GOT3 (cell line): ENCODE data around the gene AIDA.
"Not testable (repeated sequence)": the region's sequence is repeated elsewhere in the genome, so short reads cannot be mapped to it uniquely, and the experiment has no call there.

Experiments
- DNase-seq: peaks from one replicate; lab custom pipeline; 2025; ENCODE audit warnings: mixed read lengths; lab: John Stamatoyannopoulos, UW

The AIDA gene

GRCh38 chr1:222713091-222713961, 1.0 kb upstream of the AIDA start:
- peak; percentile 62 for DNase-seq

- peak; percentile 30 for DNase-seq
These were observed 705 bp downstream of the AIDA start for GRCh38 chr1:222711319-222712252.

- no peak for DNase-seq
These were observed 2.6 kb downstream of the AIDA start for GRCh38 chr1:222709700-222710153.

GRCh38 chr1:222706815-222707214, 5.5 kb downstream of the AIDA start:
- DNase-seq, result no peak

GRCh38 chr1:222704260-222704659, 8.0 kb downstream of the AIDA start:
- no peak for DNase-seq

- no peak for DNase-seq
These were observed 10.1 kb downstream of the AIDA start for GRCh38 chr1:222702210-222702609.

- no peak for DNase-seq
These were observed 14.5 kb downstream of the AIDA start for GRCh38 chr1:222697826-222698225.

- no peak for DNase-seq
These were observed 15.1 kb downstream of the AIDA start for GRCh38 chr1:222697203-222697602.

GRCh38 chr1:222696741-222697140, 15.6 kb downstream of the AIDA start:
- DNase-seq, result no peak

GRCh38 chr1:222694927-222695326, 17.4 kb downstream of the AIDA start:
- DNase-seq, result no peak

GRCh38 chr1:222691016-222691415, 21.3 kb downstream of the AIDA start:
- no peak for DNase-seq

- DNase-seq, result no peak
These were observed 32.2 kb downstream of the AIDA start for GRCh38 chr1:222680080-222680479.

GRCh38 chr1:222670110-222670509, 42.2 kb downstream of the AIDA start:
- DNase-seq, result no peak

GRCh38 chr1:222669107-222669506, 43.2 kb downstream of the AIDA start:
- DNase-seq, result not testable (repeated sequence)

GRCh38 chr1:222668184-222668583, 44.1 kb downstream of the AIDA start:
- not testable (repeated sequence) for DNase-seq

GRCh38 chr1:222665964-222666363, 46.3 kb downstream of the AIDA start:
- DNase-seq, result no peak

GRCh38 chr1:222663431-222663934, 48.8 kb downstream of the AIDA start:
- no peak for DNase-seq

GRCh38 chr1:222657899-222658298, 54.4 kb downstream of the AIDA start:
- DNase-seq, result no peak

GRCh38 chr1:222656391-222657155, 55.7 kb downstream of the AIDA start:
- no peak for DNase-seq

GRCh38 chr1:222654849-222655248, 57.4 kb downstream of the AIDA start:
- no peak for DNase-seq

GRCh38 chr1:222653178-222653827, 59.0 kb downstream of the AIDA start:
- DNase-seq, result no peak
